Measurements from ENCODE around the gene TLR6. TPM values are rescaled to one million over a fixed set of nuclear protein-coding genes. Genes with fewer than 3 reads are reported as not detected.

The TLR6 gene
- total and polyA plus RNA-seq, 2 of the 8 experiments (the other 6 are each of a cell fraction or from before 2014, with no cell fraction given), result 0.02 to 0.09 TPM

GRCh38 chr4:38783109-38783460, 73.5 kb downstream of the TLR6 start (continued):
- no peak for TF ChIP-seq ATF3 (IDR thresholded peaks at IDR 0.05; ENCODE audit: insufficient read depth, low read depth, low read length)
- no peak for TF ChIP-seq TBP (IDR thresholded peaks at IDR 0.05; ENCODE audit: low read depth, low read length)
- no peak for TF ChIP-seq RXRA (IDR thresholded peaks at IDR 0.05; ENCODE audit: insufficient read depth, low read depth, low read length)
- no peak for TF ChIP-seq SIRT6 (IDR thresholded peaks at IDR 0.05; ENCODE audit: low read length)
- TF ChIP-seq KDM1A (IDR thresholded peaks at IDR 0.05; ENCODE audit: borderline replicate concordance, low read length), result no peak
- no peak for TF ChIP-seq SAP30 (IDR thresholded peaks at IDR 0.05; ENCODE audit: insufficient read depth, insufficient replicate concordance, low read length)
- no peak for TF ChIP-seq RNF2 (IDR thresholded peaks at IDR 0.05; ENCODE audit: borderline replicate concordance, low read depth, low read length, missing control alignments, poor library complexity, severe bottlenecking)
